ENCODE data around the gene AGFG2. TPM values are rescaled to one million over a fixed set of nuclear protein-coding genes. Genes with fewer than 3 reads are reported as not detected.

AGFG2 gene
- total and polyA plus RNA-seq, 2 of the 13 experiments (the other 11 are each of a cell fraction or from before 2014, with no cell fraction given): 125 to 132 TPM

DNA sequence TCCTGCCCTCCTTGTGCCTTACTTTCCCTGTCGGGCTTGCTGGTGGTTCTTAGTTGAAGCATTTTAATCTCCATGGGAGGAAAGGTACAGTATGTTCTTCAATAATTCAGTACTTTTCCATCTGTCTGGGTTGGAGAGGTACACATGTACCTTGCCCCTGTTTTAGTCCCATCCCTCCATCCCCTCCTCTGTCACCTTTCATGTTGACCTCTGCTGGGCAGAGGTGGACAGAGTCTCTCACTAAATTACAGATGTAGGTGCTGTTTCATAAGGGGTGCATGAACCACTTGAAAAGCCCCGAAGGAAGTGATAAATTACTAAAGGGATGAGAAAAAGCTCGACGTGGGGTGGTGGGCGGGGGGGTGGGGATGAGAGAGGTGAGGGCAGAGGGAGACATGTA lies 5.4 kb downstream of the AGFG2 start (continued):
- TF ChIP-seq SMAD9 (CRISPR knock-in tag; IDR thresholded peaks at IDR 0.05) (no peak), ZNF17 (CRISPR knock-in tag; IDR thresholded peaks at IDR 0.05) (no peak), ZFP82 (CRISPR knock-in tag; IDR thresholded peaks at IDR 0.05; ENCODE audit: borderline replicate concordance) (no peak), TARDBP (CRISPR knock-in tag; IDR thresholded peaks at IDR 0.05) (peak; percentile 55; the same call in 1 of the 2 replicates), ZNF337 (CRISPR knock-in tag; IDR thresholded peaks at IDR 0.05; ENCODE audit: borderline replicate concordance, low read depth) (no peak), FOXA3 (CRISPR knock-in tag; IDR thresholded peaks at IDR 0.05) (peak; percentile 77), HCFC1 (IDR thresholded peaks at IDR 0.05; ENCODE audit: low read depth, low read length) (no peak), MTF1 (CRISPR knock-in tag; IDR thresholded peaks at IDR 0.05) (no peak), HOXA5 (CRISPR knock-in tag; IDR thresholded peaks at IDR 0.05) (no peak), EZH2 (conservative IDR thresholded peaks at IDR 0.05; ENCODE audit: low read depth, low read length) (no peak), KAT8 (CRISPR knock-in tag; IDR thresholded peaks at IDR 0.05) (0 out of 2 replicates have a peak, but pooled peaks have one; percentile 9), EED (CRISPR knock-in tag; IDR thresholded peaks at IDR 0.05) (no peak), PAX8 (CRISPR knock-in tag; IDR thresholded peaks at IDR 0.05; ENCODE audit: borderline replicate concordance) (no peak), GZF1 (CRISPR knock-in tag; IDR thresholded peaks at IDR 0.05) (no peak), ZNF350 (CRISPR knock-in tag; IDR thresholded peaks at IDR 0.05; ENCODE audit: borderline replicate concordance, low read depth) (no peak), ZBTB38 (CRISPR knock-in tag; IDR thresholded peaks at IDR 0.05) (no peak)
- TF ChIP-seq, protein P1, sequence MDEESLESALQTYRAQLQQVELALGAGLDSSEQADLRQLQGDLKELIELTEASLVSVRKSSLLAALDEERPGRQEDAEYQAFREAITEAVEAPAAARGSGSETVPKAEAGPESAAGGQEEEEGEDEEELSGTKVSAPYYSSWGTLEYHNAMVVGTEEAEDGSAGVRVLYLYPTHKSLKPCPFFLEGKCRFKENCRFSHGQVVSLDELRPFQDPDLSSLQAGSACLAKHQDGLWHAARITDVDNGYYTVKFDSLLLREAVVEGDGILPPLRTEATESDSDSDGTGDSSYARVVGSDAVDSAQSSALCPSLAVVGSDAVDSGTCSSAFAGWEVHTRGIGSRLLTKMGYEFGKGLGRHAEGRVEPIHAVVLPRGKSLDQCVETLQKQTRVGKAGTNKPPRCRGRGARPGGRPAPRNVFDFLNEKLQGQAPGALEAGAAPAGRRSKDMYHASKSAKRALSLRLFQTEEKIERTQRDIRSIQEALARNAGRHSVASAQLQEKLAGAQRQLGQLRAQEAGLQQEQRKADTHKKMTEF (CRISPR knock-in tag; IDR thresholded peaks at IDR 0.05): no peak
- TF ChIP-seq, protein P2, sequence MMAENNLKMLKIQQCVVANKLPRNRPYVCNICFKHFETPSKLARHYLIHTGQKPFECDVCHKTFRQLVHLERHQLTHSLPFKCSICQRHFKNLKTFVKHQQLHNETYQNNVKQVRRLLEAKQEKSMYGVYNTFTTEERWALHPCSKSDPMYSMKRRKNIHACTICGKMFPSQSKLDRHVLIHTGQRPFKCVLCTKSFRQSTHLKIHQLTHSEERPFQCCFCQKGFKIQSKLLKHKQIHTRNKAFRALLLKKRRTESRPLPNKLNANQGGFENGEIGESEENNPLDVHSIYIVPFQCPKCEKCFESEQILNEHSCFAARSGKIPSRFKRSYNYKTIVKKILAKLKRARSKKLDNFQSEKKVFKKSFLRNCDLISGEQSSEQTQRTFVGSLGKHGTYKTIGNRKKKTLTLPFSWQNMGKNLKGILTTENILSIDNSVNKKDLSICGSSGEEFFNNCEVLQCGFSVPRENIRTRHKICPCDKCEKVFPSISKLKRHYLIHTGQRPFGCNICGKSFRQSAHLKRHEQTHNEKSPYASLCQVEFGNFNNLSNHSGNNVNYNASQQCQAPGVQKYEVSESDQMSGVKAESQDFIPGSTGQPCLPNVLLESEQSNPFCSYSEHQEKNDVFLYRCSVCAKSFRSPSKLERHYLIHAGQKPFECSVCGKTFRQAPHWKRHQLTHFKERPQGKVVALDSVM (CRISPR knock-in tag; IDR thresholded peaks at IDR 0.05): no peak
- TF ChIP-seq, protein P3, sequence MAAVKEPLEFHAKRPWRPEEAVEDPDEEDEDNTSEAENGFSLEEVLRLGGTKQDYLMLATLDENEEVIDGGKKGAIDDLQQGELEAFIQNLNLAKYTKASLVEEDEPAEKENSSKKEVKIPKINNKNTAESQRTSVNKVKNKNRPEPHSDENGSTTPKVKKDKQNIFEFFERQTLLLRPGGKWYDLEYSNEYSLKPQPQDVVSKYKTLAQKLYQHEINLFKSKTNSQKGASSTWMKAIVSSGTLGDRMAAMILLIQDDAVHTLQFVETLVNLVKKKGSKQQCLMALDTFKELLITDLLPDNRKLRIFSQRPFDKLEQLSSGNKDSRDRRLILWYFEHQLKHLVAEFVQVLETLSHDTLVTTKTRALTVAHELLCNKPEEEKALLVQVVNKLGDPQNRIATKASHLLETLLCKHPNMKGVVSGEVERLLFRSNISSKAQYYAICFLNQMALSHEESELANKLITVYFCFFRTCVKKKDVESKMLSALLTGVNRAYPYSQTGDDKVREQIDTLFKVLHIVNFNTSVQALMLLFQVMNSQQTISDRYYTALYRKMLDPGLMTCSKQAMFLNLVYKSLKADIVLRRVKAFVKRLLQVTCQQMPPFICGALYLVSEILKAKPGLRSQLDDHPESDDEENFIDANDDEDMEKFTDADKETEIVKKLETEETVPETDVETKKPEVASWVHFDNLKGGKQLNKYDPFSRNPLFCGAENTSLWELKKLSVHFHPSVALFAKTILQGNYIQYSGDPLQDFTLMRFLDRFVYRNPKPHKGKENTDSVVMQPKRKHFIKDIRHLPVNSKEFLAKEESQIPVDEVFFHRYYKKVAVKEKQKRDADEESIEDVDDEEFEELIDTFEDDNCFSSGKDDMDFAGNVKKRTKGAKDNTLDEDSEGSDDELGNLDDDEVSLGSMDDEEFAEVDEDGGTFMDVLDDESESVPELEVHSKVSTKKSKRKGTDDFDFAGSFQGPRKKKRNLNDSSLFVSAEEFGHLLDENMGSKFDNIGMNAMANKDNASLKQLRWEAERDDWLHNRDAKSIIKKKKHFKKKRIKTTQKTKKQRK (IDR thresholded peaks at IDR 0.05; ENCODE audit: low read length): no peak
- TF ChIP-seq, protein P4, sequence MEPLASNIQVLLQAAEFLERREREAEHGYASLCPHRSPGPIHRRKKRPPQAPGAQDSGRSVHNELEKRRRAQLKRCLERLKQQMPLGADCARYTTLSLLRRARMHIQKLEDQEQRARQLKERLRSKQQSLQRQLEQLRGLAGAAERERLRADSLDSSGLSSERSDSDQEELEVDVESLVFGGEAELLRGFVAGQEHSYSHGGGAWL (CRISPR knock-in tag; IDR thresholded peaks at IDR 0.05): no peak
- TF ChIP-seq, protein P5, sequence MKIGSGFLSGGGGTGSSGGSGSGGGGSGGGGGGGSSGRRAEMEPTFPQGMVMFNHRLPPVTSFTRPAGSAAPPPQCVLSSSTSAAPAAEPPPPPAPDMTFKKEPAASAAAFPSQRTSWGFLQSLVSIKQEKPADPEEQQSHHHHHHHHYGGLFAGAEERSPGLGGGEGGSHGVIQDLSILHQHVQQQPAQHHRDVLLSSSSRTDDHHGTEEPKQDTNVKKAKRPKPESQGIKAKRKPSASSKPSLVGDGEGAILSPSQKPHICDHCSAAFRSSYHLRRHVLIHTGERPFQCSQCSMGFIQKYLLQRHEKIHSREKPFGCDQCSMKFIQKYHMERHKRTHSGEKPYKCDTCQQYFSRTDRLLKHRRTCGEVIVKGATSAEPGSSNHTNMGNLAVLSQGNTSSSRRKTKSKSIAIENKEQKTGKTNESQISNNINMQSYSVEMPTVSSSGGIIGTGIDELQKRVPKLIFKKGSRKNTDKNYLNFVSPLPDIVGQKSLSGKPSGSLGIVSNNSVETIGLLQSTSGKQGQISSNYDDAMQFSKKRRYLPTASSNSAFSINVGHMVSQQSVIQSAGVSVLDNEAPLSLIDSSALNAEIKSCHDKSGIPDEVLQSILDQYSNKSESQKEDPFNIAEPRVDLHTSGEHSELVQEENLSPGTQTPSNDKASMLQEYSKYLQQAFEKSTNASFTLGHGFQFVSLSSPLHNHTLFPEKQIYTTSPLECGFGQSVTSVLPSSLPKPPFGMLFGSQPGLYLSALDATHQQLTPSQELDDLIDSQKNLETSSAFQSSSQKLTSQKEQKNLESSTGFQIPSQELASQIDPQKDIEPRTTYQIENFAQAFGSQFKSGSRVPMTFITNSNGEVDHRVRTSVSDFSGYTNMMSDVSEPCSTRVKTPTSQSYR (CRISPR knock-in tag; IDR thresholded peaks at IDR 0.05; ENCODE audit: borderline replicate concordance): no peak; the same call in 1 of the 2 replicates
